ENCODE results near the gene TSSK6. TPM values are rescaled to one million over a fixed set of nuclear protein-coding genes. Genes with fewer than 3 reads are reported as not detected.

Gene TSSK6
- total and polyA plus RNA-seq, 2 of the 4 experiments (the other 2 are of a cell fraction) = 1.3 to 2.2 TPM

DNA sequence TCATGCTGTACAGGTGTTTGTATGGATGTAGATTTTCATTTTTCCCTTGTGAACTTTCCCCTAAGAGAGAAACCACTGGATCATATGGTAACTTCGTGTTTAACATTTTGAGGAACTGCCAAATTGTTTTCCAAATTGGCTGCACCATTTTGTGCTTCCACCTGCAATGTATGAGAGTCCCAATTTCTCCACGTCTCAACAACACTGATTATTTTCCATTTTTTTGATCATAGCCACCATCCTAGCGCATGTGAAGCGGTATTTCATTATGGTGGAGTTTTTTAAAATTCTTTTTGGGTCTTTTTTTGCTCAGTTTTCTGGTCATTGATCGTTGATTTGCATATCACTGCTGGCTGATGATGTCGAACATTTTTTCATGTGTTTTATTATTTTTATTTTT lies 5.6 kb upstream of the TSSK6 start:
- H3K14ac ChIP-seq (replicated peaks; ENCODE audit: low read depth, low read length) = no peak overlapping the region
- BruUV-seq (replicated peaks) = no TSS peak
- H2BK15ac ChIP-seq (ENCODE audit: low read depth, low read length) = no peak overlapping the region
- H2AK5ac ChIP-seq (ENCODE audit: low read depth, low read length) = no peak overlapping the region
- no peak overlapping the region for H4K8ac ChIP-seq (ENCODE audit: low read depth in 2 of 2, low read length in 2 of 2)
- H3K23ac ChIP-seq (ENCODE audit: low read depth, low read length) = no peak overlapping the region
- ATAC-seq (ENCODE audit: low read depth) = no peak
- no peaks in the 10 kb centered on the region for H3K27me3 ChIP-seq (ENCODE audit: control insufficient read depth, insufficient read depth, low read length)
- peaks cover 2% of the 10 kb centered on the region; the same call in 1 of the 2 replicates for H3K4me1 ChIP-seq (ENCODE audit: control insufficient read depth, insufficient read depth, low read length)
- H4K5ac ChIP-seq (ENCODE audit: low read depth, low read length) = no peak overlapping the region
- ChIA-PET POLR2A (ENCODE audit: unreplicated experiment) (no interaction called here), CTCF (no interaction called here)
- no peak overlapping the region for H3K4me3 ChIP-seq (ENCODE audit: insufficient read depth, low read depth, low read length)
- no peak overlapping the region for H3K27ac ChIP-seq (ENCODE audit: insufficient read depth, low read length)
- no peak for DNase-seq
- H3K4me2 ChIP-seq (ENCODE audit: low read depth, low read length) = no peak overlapping the region
- H3K56ac ChIP-seq (ENCODE audit: extremely low read depth, insufficient read depth, low read length) = no peak overlapping the region
- in situ Hi-C loops (cut with MboI; ENCODE audit: low sequenced_read_pairs) (no loop called here), intact Hi-C loops (cut with micrococcal nuclease) (no loop called here), dilution Hi-C loops (cut with HindIII; ENCODE audit: low sequenced_read_pairs, unreplicated experiment) (no loop called here)
- H2AK9ac ChIP-seq (replicated peaks; ENCODE audit: low read depth, low read length, poor library complexity) = no peak overlapping the region
- H3K9ac ChIP-seq (ENCODE audit: low read depth, low read length) = no peak overlapping the region
- peaks cover 31% of the 10 kb centered on the region for H4K20me1 ChIP-seq (ENCODE audit: insufficient read depth, low read length)
- no peak overlapping the region for H2AFZ ChIP-seq (replicated peaks; ENCODE audit: low read length, poor library complexity)
- no peak overlapping the region for H2BK120ac ChIP-seq (ENCODE audit: low read depth, low read length)
- H3K79me1 ChIP-seq (ENCODE audit: low read depth in 1 of 2, low read length in 2 of 2) = peaks cover 33 to 80% of the 10 kb centered on the region in 2 experiments
- H3K9me3 ChIP-seq (ENCODE audit: control insufficient read depth, insufficient read depth, low read length) = no peaks in the 10 kb centered on the region
- H3K36me3 ChIP-seq (ENCODE audit: control insufficient read depth, insufficient read depth, low read length) = peaks cover 18% of the 10 kb centered on the region
- WGBS, 2 experiments (ENCODE audit: extremely low coverage in 2 of 2, insufficient read length in 1 of 2) = no CpG with 5 or more reads among the region's 6 CpGs
- H2BK20ac ChIP-seq (ENCODE audit: low read depth, low read length) = no peak overlapping the region
- no peak overlapping the region for H3K18ac ChIP-seq (ENCODE audit: low read depth, low read length)
- H3K9me1 ChIP-seq (ENCODE audit: insufficient read depth, low read length) = no peaks in the 10 kb centered on the region
- H3K4ac ChIP-seq (ENCODE audit: low read depth, low read length) = no peak overlapping the region
- H4K91ac ChIP-seq (ENCODE audit: insufficient read depth, low read depth, low read length) = no peak overlapping the region
- TF ChIP-seq POLR2A (IDR thresholded peaks at IDR 0.05; ENCODE audit: low read depth, low read length) = no peak
- no peak for TF ChIP-seq MAZ (IDR thresholded peaks at IDR 0.05; ENCODE audit: borderline replicate concordance, low read depth, low read length)
- TF ChIP-seq, protein P1, sequence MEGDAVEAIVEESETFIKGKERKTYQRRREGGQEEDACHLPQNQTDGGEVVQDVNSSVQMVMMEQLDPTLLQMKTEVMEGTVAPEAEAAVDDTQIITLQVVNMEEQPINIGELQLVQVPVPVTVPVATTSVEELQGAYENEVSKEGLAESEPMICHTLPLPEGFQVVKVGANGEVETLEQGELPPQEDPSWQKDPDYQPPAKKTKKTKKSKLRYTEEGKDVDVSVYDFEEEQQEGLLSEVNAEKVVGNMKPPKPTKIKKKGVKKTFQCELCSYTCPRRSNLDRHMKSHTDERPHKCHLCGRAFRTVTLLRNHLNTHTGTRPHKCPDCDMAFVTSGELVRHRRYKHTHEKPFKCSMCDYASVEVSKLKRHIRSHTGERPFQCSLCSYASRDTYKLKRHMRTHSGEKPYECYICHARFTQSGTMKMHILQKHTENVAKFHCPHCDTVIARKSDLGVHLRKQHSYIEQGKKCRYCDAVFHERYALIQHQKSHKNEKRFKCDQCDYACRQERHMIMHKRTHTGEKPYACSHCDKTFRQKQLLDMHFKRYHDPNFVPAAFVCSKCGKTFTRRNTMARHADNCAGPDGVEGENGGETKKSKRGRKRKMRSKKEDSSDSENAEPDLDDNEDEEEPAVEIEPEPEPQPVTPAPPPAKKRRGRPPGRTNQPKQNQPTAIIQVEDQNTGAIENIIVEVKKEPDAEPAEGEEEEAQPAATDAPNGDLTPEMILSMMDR (conservative IDR thresholded peaks at IDR 0.05; ENCODE audit: low read depth, low read length) = no peak
- no peak overlapping the region for H2BK5ac ChIP-seq (ENCODE audit: low read depth, low read length, poor library complexity, severe bottlenecking)

Data from IMR-90 (cell line).